ENCODE data around the gene MAP3K9. TPM values are rescaled to one million over a fixed set of nuclear protein-coding genes. Genes with fewer than 3 reads are reported as not detected.

Gene MAP3K9
- total RNA-seq, 2 experiments from 2014 or later: 5.2 to 6.1 TPM

DNA sequence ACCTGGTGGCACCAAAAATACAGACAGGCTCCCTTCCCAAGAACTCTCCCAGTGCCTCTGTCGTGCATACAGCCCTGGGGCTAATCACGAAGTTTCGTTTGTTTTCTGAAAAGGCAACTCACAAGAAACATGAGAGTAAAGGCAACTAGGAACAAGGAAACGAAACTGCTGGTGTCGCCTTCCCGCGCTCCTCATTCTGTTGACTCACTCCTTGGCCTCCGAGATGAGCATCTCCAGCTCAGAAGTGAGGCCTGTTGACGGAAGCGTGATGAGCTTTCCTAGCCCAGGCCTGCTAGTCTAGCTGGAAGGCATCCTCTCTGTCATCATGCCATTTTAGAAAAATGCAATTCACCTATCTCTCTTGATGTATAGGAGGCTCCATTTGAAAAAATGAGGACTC, 117.1 kb downstream of the MAP3K9 start:
- POLR2A ChIA-PET: no interaction called here
- H3K27me3 Mint-ChIP-seq: no peaks in the 10 kb centered on the region
- no peaks in the 10 kb centered on the region for H3K36me3 Mint-ChIP-seq (ENCODE audit: low read depth)
- H3K9me3 Mint-ChIP-seq (ENCODE audit: low read depth): no peaks in the 10 kb centered on the region
- ATAC-seq: no peak
- H3K4me3 Mint-ChIP-seq: no peak overlapping the region
- H3K27ac Mint-ChIP-seq: no peak overlapping the region
- H3K4me1 Mint-ChIP-seq: no peaks in the 10 kb centered on the region
- no peak for DNase-seq
- intact Hi-C loops (cut with DNase I, micrococcal nuclease): no loop called here
- CTCF ChIA-PET: interaction anchor here (0.7 to 0.9 kb wide), 2 partner anchors 125 to 276 kb away, joined by 3 read pairs; no protein-coding TSS in a partner anchor

DNA sequence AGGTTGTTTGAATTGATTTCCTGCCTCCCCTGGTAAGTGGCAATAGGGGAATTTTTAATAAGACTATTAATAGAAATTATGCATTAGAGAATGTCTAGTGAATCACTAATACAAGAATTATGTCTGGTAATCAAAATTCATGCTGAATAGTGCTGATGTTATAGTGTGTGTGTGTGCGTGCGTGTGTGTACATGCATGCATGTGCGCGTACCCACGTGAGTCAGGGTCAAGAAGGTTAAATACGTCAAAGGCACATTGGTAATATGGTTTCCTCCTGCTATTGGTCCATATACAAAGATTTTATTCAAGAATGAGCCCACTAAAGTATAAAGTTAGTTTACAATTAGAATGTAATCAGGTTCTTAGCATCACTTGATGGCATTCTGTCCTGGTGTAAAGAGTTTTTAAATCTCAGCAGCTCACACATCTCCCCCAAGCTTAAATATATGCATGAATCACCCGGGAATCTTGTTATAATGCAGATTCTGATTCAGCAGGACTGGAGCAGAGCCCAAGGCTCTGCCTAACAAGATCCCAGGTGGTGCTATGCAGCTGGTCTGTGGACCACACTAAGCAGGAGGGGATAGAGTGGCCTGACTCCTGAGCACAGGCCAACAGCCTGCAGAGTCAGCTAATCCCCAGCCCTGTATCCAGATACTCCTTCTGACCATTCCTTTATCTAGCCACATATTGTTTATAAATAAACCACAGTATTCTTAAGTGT, 123.7 kb downstream of the MAP3K9 start:
- no peak for DNase-seq
- intact Hi-C loops (cut with DNase I, micrococcal nuclease): no loop called here
- no peak for ATAC-seq
- H3K9me3 Mint-ChIP-seq (ENCODE audit: low read depth): no peaks in the 10 kb centered on the region
- no peak overlapping the region for H3K27ac Mint-ChIP-seq
- ChIA-PET POLR2A (no interaction called here), CTCF (no interaction called here)
- no peaks in the 10 kb centered on the region for H3K27me3 Mint-ChIP-seq
- no peak overlapping the region for H3K4me3 Mint-ChIP-seq
- H3K36me3 Mint-ChIP-seq (ENCODE audit: low read depth): no peaks in the 10 kb centered on the region
- peaks cover 2% of the 10 kb centered on the region for H3K4me1 Mint-ChIP-seq

DNA sequence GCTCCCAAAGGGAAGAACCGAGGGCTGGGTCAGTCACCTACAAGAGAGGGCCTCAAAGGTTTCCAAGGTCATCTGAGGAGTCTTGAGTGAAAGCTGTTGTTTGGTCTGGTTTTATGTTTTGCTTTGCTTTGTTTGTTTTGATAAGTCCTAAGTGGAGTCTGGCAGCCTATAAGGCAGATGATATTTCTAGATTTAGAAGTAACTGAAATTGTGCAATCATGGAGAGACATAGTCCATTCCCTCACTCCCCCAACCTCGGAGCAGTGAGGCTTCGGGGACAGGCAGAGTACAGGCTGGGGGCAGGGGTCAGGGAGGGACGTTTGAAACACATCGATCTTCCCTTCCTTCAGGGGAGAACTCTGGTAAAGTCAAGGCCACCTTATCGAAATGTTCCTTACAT, 125.3 kb downstream of the MAP3K9 start:
- peaks cover 3% of the 10 kb centered on the region for H3K4me1 Mint-ChIP-seq
- no peaks in the 10 kb centered on the region for H3K36me3 Mint-ChIP-seq (ENCODE audit: low read depth)
- intact Hi-C loops (cut with DNase I, micrococcal nuclease): no loop called here
- DNase-seq (no peak), ATAC-seq (no peak)
- H3K27me3 Mint-ChIP-seq: no peaks in the 10 kb centered on the region
- no peak overlapping the region for H3K4me3 Mint-ChIP-seq
- POLR2A ChIA-PET: no interaction called here
- CTCF ChIA-PET: interaction anchor here (0.7 kb wide), 1 partner anchor 35 kb away, joined by 3 read pairs; no protein-coding TSS in a partner anchor
- no peak overlapping the region for H3K27ac Mint-ChIP-seq
- no peaks in the 10 kb centered on the region for H3K9me3 Mint-ChIP-seq (ENCODE audit: low read depth)

DNA sequence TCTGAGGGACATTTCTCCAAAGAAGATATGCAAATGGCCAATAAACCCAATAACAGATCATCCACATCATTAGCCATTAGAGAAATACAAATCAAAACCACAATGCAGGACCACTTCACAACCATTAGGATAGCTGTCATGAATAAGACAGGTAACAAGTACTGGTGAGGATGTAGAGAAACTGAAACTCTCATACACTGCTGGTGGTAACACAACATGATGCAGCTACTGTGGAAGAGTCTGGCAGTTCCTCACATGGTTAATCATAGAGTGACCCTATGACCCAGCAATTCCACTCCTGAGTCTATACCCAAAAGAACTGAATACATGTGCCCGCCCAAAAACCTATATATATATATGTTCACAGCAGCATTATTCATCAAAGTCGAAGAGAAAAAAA, 128.6 kb downstream of the MAP3K9 start:
- Mint-ChIP-seq H3K4me3 (no peak overlapping the region), H3K27me3 (no peaks in the 10 kb centered on the region), H3K4me1 (peaks cover 3% of the 10 kb centered on the region), H3K9me3 (ENCODE audit: low read depth) (no peaks in the 10 kb centered on the region), H3K27ac (no peak overlapping the region), H3K36me3 (ENCODE audit: low read depth) (peaks cover 3% of the 10 kb centered on the region)
- intact Hi-C loops (cut with DNase I, micrococcal nuclease): no loop called here
- no peak for DNase-seq
- ATAC-seq: peak; percentile 23
- ChIA-PET POLR2A (no interaction called here), CTCF (interaction anchor here (0.6 kb wide), 1 partner anchor 80 kb away, joined by 3 read pairs; no protein-coding TSS in a partner anchor)

DNA sequence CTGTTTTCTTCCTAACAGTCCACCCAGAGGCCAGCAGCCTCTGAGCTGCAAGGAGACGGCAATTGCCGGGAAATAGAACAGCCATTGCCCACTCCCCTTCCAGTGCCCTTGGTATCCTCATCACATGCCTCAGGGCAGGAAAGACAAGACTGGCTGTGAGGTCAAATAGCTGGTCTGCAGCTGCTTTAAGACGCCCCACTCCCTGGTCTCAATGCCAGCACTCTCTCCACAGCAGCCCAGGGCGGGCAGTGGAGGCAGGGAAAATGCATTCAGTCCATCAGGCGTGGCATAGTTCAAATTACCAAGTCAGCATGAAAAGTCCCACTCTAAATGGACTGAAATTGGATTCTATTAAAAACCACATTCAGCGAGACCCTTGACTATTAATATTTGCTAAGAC, 132.0 kb downstream of the MAP3K9 start:
- peaks cover 5% of the 10 kb centered on the region for H3K36me3 Mint-ChIP-seq (ENCODE audit: low read depth)
- H3K9me3 Mint-ChIP-seq (ENCODE audit: low read depth): no peaks in the 10 kb centered on the region
- ChIA-PET CTCF (no interaction called here), POLR2A (no interaction called here)
- no peak overlapping the region for H3K4me3 Mint-ChIP-seq
- peaks cover 3% of the 10 kb centered on the region for H3K4me1 Mint-ChIP-seq
- DNase-seq (no peak), ATAC-seq (no peak)
- H3K27me3 Mint-ChIP-seq: no peaks in the 10 kb centered on the region
- H3K27ac Mint-ChIP-seq: no peak overlapping the region
- intact Hi-C loops (cut with DNase I, micrococcal nuclease): no loop called here

Other genes starting within 250 kb of the MAP3K9 start
- gene MED6, start 208.9 kb downstream of the MAP3K9 start, total RNA-seq: 10 to 100 TPM; 51.2 to 56.1 TPM
- gene TTC9, start 167.6 kb downstream of the MAP3K9 start, total RNA-seq: 1 to 10 TPM; 6.4 to 8.3 TPM
- 10 to 100 TPM; 38.4 to 57.9 TPM for gene PCNX1, start 97.9 kb upstream of the MAP3K9 start, total RNA-seq